GM20431 (cell line): ENCODE measurements around the gene FXYD4.
"Not testable (repeated sequence)": the region's sequence is repeated elsewhere in the genome, so short reads cannot be mapped to it uniquely, and the experiment has no call there.

Source experiments
- in situ Hi-C: fragments of 300-500 bp; cut with MseI, MboI; formaldehyde crosslinking; loops from one replicate; pipeline ENCODE4 v1.15.0; 2020; ENCODE audit warnings: low sequenced_read_pairs; ENCODE audit not compliant: unreplicated experiment

Gene FXYD4

GRCh38 chr10:43371418-43371817, at the start of gene FXYD4:
TSS of gene FXYD4 (plus strand) at chr10:43371636. CDS start at chr10:43373747, 2,111 bp downstream.
- in situ Hi-C loops, result no loop called here

DNA sequence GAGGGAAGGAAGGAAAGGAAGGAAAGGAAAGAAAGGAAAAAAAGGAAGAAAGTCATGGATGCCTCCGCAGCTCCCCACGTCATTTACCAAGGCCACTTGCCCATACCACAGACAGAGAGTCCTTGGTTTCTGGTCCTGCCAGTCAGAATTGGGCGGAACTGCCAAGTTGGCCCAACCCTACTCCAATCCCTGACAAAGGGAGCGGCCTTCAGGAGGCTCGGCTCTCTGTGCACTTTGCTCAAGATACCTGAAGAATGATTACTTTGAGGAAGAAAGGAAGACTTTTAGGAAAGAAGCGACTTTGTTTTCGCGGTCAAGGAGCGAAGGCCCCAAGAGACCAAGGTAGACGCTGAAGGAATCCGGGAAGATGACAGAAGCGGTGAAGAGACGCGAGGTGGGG, 49.1 kb upstream of the FXYD4 start:
- in situ Hi-C loops, result no loop called here

GRCh38 chr10:43322769-43323168, 48.7 kb upstream of the FXYD4 start:
- in situ Hi-C loops, result no loop called here

DNA sequence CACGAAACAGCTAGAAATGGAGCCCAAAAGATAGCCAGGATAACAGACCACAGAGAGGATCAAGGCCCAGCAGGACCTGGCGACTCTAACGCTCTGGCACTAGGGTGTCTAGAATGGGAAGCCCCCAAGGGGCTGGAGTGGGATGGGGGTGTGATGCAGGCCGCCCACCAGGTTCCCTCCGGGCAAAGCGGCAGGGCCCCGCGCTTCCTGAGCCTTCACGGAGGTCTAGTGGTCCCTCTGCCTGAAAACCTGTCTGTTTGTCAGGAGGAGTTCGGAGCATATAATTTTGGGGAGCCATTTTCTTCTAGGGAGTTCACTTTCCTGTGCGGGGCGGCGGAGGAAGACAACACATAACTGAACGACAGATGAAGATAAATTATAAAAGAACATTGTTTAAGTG, 48.2 kb upstream of the FXYD4 start:
- in situ Hi-C loops, result no loop called here

DNA sequence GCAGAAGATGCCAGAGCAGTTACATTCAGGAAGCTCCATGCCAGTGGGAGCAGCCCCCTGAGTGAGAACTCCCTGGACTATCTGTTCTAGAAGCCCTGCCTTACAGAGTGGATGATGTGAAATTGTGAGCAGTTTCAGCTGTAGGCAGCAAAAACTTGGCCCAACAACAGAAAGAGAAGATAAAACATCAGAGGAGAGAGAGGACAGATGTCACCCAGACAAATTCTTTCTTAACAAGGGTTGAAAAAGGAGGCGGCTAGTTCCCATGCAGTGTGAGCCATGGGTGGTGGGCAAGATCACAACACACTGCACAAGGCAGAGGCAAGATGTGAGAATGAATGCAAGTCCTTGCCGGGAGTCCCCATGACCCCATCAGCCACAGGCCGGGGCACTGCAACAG, 46.6 kb upstream of the FXYD4 start:
- in situ Hi-C loops, result no loop called here

- in situ Hi-C loops, result no loop called here
These were observed 44.3 kb upstream of the FXYD4 start for GRCh38 chr10:43327171-43327570.

DNA sequence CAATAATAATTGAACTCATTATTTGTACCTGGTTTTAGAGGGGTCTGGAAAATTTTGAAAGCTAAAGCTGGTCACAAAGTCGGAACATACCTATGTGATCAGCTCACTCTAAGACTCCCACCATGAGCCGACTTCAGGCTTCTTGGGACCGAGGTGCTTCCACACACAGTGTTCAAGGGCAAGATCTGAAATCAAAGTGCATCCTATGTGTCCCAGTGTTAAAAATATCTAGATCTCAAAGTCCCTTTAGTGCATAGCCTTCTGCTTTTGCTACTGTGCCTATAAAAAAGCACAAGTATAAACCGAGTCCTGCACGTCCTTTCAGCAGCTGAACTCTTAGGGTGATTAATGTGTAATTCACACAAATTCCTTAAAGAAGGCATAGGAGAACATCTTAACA, 43.5 kb upstream of the FXYD4 start:
- in situ Hi-C loops, result no loop called here

GRCh38 chr10:43328810-43329209, 42.6 kb upstream of the FXYD4 start:
- in situ Hi-C loops, result not testable (repeated sequence)

GRCh38 chr10:43329246-43329885, 42.1 kb upstream of the FXYD4 start:
- in situ Hi-C loops, result not testable (repeated sequence)

GRCh38 chr10:43330049-43330823, 41.2 kb upstream of the FXYD4 start:
- in situ Hi-C loops, result not testable (repeated sequence)

DNA sequence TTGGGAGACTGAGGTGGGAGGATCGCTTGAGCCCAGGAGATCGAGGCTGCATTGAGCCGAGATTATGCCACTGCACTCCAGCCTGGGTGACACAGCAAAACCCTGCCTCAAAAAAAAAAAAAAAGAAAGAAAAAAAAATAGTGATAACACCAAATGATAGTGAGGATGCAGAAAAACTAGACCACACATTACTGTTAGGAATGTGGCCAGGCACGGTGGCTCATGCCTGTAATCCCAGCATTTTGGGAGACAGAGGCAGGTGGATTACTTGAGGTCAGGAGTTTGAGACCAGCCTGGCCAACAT, 40.7 kb upstream of the FXYD4 start:
- in situ Hi-C loops, result not testable (repeated sequence)

- in situ Hi-C loops, result no loop called here
These were observed 37.8 kb upstream of the FXYD4 start for GRCh38 chr10:43333653-43334052.

- in situ Hi-C loops, result no loop called here
These were observed 35.4 kb upstream of the FXYD4 start for GRCh38 chr10:43336061-43336460.

- in situ Hi-C loops, result no loop called here
These were observed 34.7 kb upstream of the FXYD4 start for GRCh38 chr10:43336641-43337318.

DNA sequence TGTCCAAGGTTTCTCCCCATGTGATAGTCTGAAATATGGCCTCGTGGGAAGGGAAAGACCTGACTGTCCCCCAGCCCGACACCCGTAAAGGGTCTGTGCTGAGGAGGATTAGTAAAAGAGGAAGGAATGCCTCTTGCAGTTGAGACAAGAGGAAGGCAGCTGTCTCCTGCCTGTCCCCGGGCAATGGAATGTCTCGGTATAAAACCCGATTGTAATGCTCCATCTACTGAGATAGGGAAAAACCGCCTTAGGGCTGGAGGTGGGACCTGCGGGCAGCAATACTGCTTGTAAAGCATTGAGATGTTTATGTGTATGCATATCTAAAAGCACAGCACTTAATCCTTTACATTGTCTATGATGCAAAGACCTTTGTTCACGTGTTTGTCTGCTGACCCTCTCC, 33.9 kb upstream of the FXYD4 start:
- in situ Hi-C loops, result not testable (repeated sequence)

DNA sequence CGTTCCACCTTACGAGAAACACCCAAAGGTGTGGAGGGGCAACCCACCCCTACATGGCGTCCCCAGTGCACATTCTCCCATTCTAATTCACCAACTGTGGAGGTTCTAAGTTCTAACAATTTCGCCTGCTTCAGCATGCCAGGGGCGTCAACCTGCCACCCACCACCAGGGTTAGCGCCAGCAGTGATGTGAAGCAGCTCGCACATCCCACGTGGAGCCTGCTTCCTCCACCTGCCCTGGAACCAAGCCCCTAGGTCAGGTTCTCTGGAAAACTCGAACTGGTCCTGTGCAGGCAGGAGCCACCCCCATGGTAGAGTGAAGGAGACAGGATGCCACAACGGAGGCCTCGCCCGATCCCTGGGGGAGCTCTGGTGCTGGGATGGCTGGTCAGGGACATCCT, 33.3 kb upstream of the FXYD4 start:
- in situ Hi-C loops, result no loop called here

- in situ Hi-C loops, result no loop called here
These were observed 32.3 kb upstream of the FXYD4 start for GRCh38 chr10:43339136-43339535.

GRCh38 chr10:43340101-43340500, 31.3 kb upstream of the FXYD4 start:
- in situ Hi-C loops, result no loop called here

DNA sequence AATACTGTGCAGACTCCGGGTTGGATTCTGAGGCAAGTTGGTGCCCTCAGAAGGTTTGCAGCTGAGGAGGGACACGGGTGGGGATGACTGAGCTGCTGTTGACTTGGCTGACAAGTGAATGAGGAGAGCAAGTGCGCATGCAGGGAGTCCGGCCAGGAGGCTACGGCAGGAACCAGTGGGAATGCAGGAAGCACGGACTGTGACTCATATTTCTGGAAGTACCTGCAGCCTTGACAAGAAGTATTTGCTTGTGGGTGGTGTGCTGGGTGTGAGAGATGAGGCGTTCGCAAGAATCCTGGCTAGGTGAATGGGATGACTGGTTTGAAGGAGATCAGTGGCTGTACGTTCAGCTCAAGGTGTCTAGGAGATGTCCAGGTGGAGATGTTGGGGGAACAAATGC, 30.8 kb upstream of the FXYD4 start:
- in situ Hi-C loops, result no loop called here

DNA sequence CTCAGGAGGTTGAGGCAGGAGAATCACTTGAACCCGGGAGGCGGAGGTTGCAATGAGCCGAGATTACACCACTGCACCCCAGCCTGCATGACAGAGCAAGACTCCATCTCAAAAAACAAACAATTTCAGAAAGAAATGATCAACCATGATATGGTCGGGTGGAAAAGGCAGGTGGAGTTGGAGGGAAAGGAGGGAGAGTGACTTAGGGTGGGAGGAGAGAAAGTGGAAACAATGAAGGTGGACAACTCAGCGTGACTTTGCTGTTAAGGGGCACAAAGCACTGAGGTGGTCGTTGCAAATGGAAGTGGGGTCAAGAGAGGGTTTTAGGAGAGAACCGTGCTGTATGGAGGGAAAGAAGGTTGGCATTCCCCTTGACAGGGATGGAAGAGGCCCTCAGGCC, 30.0 kb upstream of the FXYD4 start:
- in situ Hi-C loops, result no loop called here
